ENCODE results near the gene MLYCD. TPM values are rescaled to one million over a fixed set of nuclear protein-coding genes. Genes with fewer than 3 reads are reported as not detected.

Gene MLYCD
- total and polyA plus RNA-seq, 9 donors: 4.4 to 11.8 (median 7.6) TPM

DNA sequence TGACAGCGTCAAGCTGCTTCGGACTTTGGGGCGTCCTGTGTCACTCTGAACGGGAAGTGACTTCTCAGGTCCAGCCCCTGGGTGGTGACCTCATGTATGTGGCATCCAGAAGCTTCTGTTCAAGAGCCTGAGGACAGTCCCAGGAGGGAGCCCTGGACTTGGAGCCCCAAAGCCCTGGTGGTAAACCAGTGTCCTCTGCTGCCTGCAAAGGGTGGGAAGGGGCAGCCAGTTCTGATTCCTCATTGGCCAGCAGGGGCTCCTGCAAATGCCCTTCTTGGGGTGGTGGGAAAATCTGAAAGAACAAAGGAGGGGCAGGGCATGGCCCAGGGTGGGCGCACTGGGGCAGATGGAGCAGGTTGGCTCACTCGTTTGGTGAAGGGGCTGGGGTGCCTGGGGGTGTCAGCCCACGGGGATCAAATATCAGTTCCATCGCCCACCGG lies 55.7 kb downstream of the MLYCD start:
- Histone ChIP-seq H3K27me3 (no peaks in the 10 kb centered on the region), H3K4me3 (no peak overlapping the region), H3K9me3 (no peaks in the 10 kb centered on the region), H3K36me3 (no peaks in the 10 kb centered on the region), H3K4me1 (ENCODE audit: insufficient read depth) (peaks cover 6% of the 10 kb centered on the region), H3K27ac (peak overlapping the region in 1 of 2 donors; percentile 86)
- 68 to 77% (median 76%) methylated on average over 9 of the region's 9 CpGs for WGBS, 3 donors
- TF ChIP-seq EP300 (IDR thresholded peaks at IDR 0.05) (no peak), POLR2A (IDR thresholded peaks at IDR 0.05) (no peak), CTCF (IDR thresholded peaks at IDR 0.05) (no peak)
- DNase-seq: no peak
- intact Hi-C loops (cut with DNase I): loop anchor here in 1 of 4 donors (5.0 kb wide), 4 partner anchors 52 to 1593 kb away; partner anchors contain the start of gene TAF1C

DNA sequence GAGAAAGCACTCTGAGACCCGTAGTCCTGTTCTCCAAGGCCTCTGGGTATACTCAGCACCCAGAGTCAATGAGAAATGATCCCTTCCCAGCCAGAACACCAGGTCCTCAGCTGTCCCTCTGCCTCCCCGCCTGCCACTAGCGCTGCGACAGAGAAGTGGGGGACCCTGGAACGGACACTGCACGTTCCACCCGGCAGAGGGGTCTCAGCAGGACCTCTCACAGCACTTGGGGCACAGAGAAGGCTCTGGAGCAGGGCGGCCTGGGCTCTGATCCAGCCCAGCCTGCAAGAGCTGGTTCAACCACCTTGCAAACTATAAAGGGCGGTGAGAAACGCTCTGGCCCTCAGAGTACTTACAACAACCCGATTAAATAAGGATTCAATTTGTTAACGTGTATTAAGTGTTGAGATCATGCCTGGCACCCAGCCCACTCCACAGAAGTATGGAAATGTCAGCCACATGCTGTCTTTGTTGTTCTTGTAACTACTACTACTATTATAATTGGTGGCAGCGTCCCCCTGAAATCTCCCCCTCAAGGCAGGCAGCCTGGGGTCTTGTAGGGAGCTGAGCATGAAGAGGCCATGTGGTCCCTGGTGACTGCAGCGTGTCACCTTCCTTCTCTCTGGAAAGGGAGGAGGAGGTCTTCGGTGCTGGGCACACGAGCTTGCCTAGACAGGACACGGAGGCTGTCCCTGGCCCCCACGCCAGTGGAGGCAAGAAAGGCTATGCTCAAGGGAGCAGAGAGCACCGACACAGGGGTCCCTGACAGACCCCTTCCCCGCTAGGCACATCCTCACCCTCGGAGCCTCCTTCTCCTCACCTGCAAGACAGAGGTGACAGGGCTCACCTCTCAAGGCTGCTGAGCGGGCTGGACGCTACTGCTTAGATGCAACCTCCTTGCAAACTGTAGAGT lies 56.6 kb downstream of the MLYCD start:
- no peaks in the 10 kb centered on the region for H3K27me3 ChIP-seq
- no peaks in the 10 kb centered on the region for H3K36me3 ChIP-seq
- H3K4me3 ChIP-seq: no peak overlapping the region
- DNase-seq: peak in 2 of 5 donors; percentile 57 to 61
- H3K27ac ChIP-seq: no peak overlapping the region
- no peaks in the 10 kb centered on the region for H3K9me3 ChIP-seq
- peaks cover 6% of the 10 kb centered on the region for H3K4me1 ChIP-seq (ENCODE audit: insufficient read depth)
- no peak for TF ChIP-seq CTCF (IDR thresholded peaks at IDR 0.05)
- TF ChIP-seq POLR2A (IDR thresholded peaks at IDR 0.05): no peak
- TF ChIP-seq EP300 (IDR thresholded peaks at IDR 0.05): no peak
- intact Hi-C loops (cut with DNase I): loop anchor here in 1 of 4 donors (5.0 kb wide), 1 partner anchor 107 kb away; no protein-coding TSS in a partner anchor
- 78 to 80% (median 80%) methylated on average over 23 of the region's 23 CpGs for whole genome bisulfite sequencing, 3 donors

GRCh38 chr16:83956336-83957289 lies 57.7 kb downstream of the MLYCD start:
- no peak overlapping the region for H3K27ac ChIP-seq
- H3K27me3 ChIP-seq: no peaks in the 10 kb centered on the region
- TF ChIP-seq POLR2A (IDR thresholded peaks at IDR 0.05): no peak
- TF ChIP-seq CTCF (IDR thresholded peaks at IDR 0.05): peak; percentile 36 to 58 (median 36)
- TF ChIP-seq EP300 (IDR thresholded peaks at IDR 0.05): no peak
- 52 to 53% (median 53%) methylated on average over 22 of the region's 22 CpGs for WGBS, 3 donors
- no peaks in the 10 kb centered on the region for H3K9me3 ChIP-seq
- no peaks in the 10 kb centered on the region for H3K36me3 ChIP-seq
- DNase-seq: peak; percentile 65 to 84 (median 77)
- intact Hi-C loops (cut with DNase I): loop anchor here in 1 of 4 donors (5.0 kb wide), 1 partner anchor 106 kb away; no protein-coding TSS in a partner anchor
- H3K4me1 ChIP-seq (ENCODE audit: insufficient read depth): peaks cover 6% of the 10 kb centered on the region
- H3K4me3 ChIP-seq: no peak overlapping the region

- 88 to 92% (median 90%) methylated on average over 14 of the region's 14 CpGs for WGBS, 3 donors
- no peaks in the 10 kb centered on the region for H3K9me3 ChIP-seq
- intact Hi-C loops (cut with DNase I): loop anchor here in 1 of 4 donors (5.0 kb wide), 1 partner anchor 105 kb away; no protein-coding TSS in a partner anchor
- H3K27ac ChIP-seq: no peak overlapping the region
- DNase-seq: no peak
- no peaks in the 10 kb centered on the region for H3K36me3 ChIP-seq
- H3K4me1 ChIP-seq (ENCODE audit: insufficient read depth): peaks cover 5% of the 10 kb centered on the region
- TF ChIP-seq POLR2A (IDR thresholded peaks at IDR 0.05) (no peak), EP300 (IDR thresholded peaks at IDR 0.05) (no peak)
- H3K27me3 ChIP-seq: no peaks in the 10 kb centered on the region
- H3K4me3 ChIP-seq: no peak overlapping the region
Observed at GRCh38 chr16:83957296-83957855, 58.5 kb downstream of the MLYCD start.

Measured in ovary (tissue), 9 donors.